Astrocyte (in vitro differentiated cells and primary cell): ENCODE results near the gene GH2. TPM values are rescaled to one million over a fixed set of nuclear protein-coding genes. Genes with fewer than 3 reads are reported as not detected.
"Not testable (repeated sequence)": the region's sequence is repeated elsewhere in the genome, so short reads cannot be mapped to it uniquely, and the experiment has no call there.

Experiments used
- DNase-seq: peaks from one replicate; pipeline ENCODE4 v3.0.0-alpha.2; 2010; ENCODE audit warnings: low read depth
- FAIRE-seq: peaks from 2 replicates; lab custom pipeline; 2011; peaks lifted over from hg19 to GRCh38; lab: Jason Lieb, UNC
- H2AFZ ChIP-seq: 2 replicates; pipeline ENCODE4 v1.6.0; 2012; ENCODE audit warnings: low read depth, low read length, inconsistent platforms
- H3K27ac ChIP-seq: 2 replicates; pipeline ENCODE4 v1.5.1; 2011; ENCODE audit warnings: low read depth, low read length, inconsistent platforms
- H3K27me3 ChIP-seq: 2 replicates; pipeline ENCODE4 v1.6.0; 2011; ENCODE audit warnings: low read length, inconsistent platforms; ENCODE audit not compliant: insufficient read depth
- H3K36me3 ChIP-seq: 2 replicates; pipeline ENCODE4 v1.5.1; 2011; ENCODE audit warnings: low read length, inconsistent platforms; ENCODE audit not compliant: insufficient read depth
- H3K4me1 ChIP-seq: 2 replicates; pipeline ENCODE4 v1.5.1; 2011; ENCODE audit warnings: low read length, inconsistent platforms; ENCODE audit not compliant: insufficient read depth
- H3K4me2 ChIP-seq: 2 replicates; pipeline ENCODE4 v1.6.0; 2012; ENCODE audit warnings: low read length, inconsistent platforms
- H3K4me3 ChIP-seq: 2 replicates; pipeline ENCODE4 v1.5.1; 2011; ENCODE audit warnings: low read depth, mild to moderate bottlenecking, low read length, inconsistent platforms; ENCODE audit not compliant: insufficient read depth
- H3K79me2 ChIP-seq: 2 replicates; pipeline ENCODE4 v1.6.0; 2012; ENCODE audit warnings: mild to moderate bottlenecking, low read length, inconsistent platforms; ENCODE audit not compliant: insufficient read depth
- H3K9ac ChIP-seq: 2 replicates; pipeline ENCODE4 v1.6.0; 2012; ENCODE audit warnings: mild to moderate bottlenecking, low read length, inconsistent platforms
- H3K9me3 ChIP-seq: 2 replicates; pipeline ENCODE4 v1.5.1; 2012; ENCODE audit warnings: low read depth, mild to moderate bottlenecking, low read length, inconsistent platforms; ENCODE audit not compliant: insufficient read depth
- H4K20me1 ChIP-seq: 2 replicates; pipeline ENCODE4 v1.6.0; 2012; ENCODE audit warnings: low read length, inconsistent platforms; ENCODE audit not compliant: insufficient read depth
- H3K27ac Mint-ChIP-seq: one replicate; pipeline ENCODE4 v1.8.0; 2021; ENCODE audit warnings: mild to moderate bottlenecking, mixed read lengths; ENCODE audit not compliant: unreplicated experiment
- H3K27me3 Mint-ChIP-seq: one replicate; pipeline ENCODE4 v1.8.0; 2021; ENCODE audit warnings: low read depth, mixed read lengths; ENCODE audit not compliant: unreplicated experiment
- H3K36me3 Mint-ChIP-seq: one replicate; pipeline ENCODE4 v1.8.0; 2021; ENCODE audit warnings: low read depth, mixed read lengths; ENCODE audit not compliant: unreplicated experiment
- H3K4me1 Mint-ChIP-seq: one replicate; pipeline ENCODE4 v1.8.0; 2021; ENCODE audit warnings: low read depth, mixed read lengths; ENCODE audit not compliant: unreplicated experiment
- H3K4me3 Mint-ChIP-seq: one replicate; pipeline ENCODE4 v1.8.0; 2021; ENCODE audit warnings: mild to moderate bottlenecking, moderate library complexity, mixed read lengths; ENCODE audit not compliant: unreplicated experiment
- H3K9me3 Mint-ChIP-seq: one replicate; pipeline ENCODE4 v1.8.0; 2021; ENCODE audit warnings: mild to moderate bottlenecking, mixed read lengths; ENCODE audit not compliant: unreplicated experiment
- CTCF ChIP-seq: IDR thresholded peaks from 2 replicates; pipeline ENCODE4 v1.5.1; 2011; ENCODE audit warnings: low read depth, mild to moderate bottlenecking, inconsistent platforms, low read length, moderate library complexity; ENCODE audit not compliant: insufficient read depth
- EZH2 ChIP-seq: IDR thresholded peaks from 2 replicates; pipeline ENCODE4 v1.6.1; 2012; ENCODE audit warnings: mild to moderate bottlenecking, low read length, inconsistent platforms; ENCODE audit not compliant: insufficient read depth
- total RNA-seq: library from RNA; stranded (reverse); gene quantifications from 2 replicates; pipeline ENCODE4 v1.2.1, GENCODE V29; 2021

Gene GH2
- total RNA-seq, 1 donor from 2014 or later, result not detected

GRCh38 chr17:63919311-63919723 is 37.6 kb upstream of the GH2 start:
- Mint-ChIP-seq H3K9me3 (no peaks in the 10 kb centered on the region), H3K27me3 (peaks cover 41% of the 10 kb centered on the region), H3K4me3 (no peak overlapping the region), H3K27ac (no peak overlapping the region), H3K36me3 (no peaks in the 10 kb centered on the region), H3K4me1 (no peaks in the 10 kb centered on the region)
- FAIRE-seq (no peak), DNase-seq (peak; percentile 11)
- Histone ChIP-seq H3K27ac (no peak overlapping the region), H3K4me1 (no peaks in the 10 kb centered on the region), H3K4me2 (no peak overlapping the region), H3K9ac (no peak overlapping the region), H3K27me3 (peaks cover 9% of the 10 kb centered on the region), H3K4me3 (no peak overlapping the region), H4K20me1 (no peaks in the 10 kb centered on the region), H3K9me3 (no peaks in the 10 kb centered on the region), H3K36me3 (no peaks in the 10 kb centered on the region), H3K79me2 (no peaks in the 10 kb centered on the region), H2AFZ (no peak overlapping the region)
- TF ChIP-seq CTCF (peak; percentile 91), EZH2 (no peak)

GRCh38 chr17:63918789-63919305 is 37.1 kb upstream of the GH2 start, which contains the start of gene GH1:
TSS of gene GH1 (minus strand) at chr17:63918839. CDS start at chr17:63918776, 63 bp downstream.
- H3K4me3 ChIP-seq, H3K79me2 ChIP-seq, DNase-seq, H3K27ac Mint-ChIP-seq, H4K20me1 ChIP-seq, FAIRE-seq, H3K9me3 Mint-ChIP-seq, H3K27ac ChIP-seq, H3K36me3 Mint-ChIP-seq, H3K9ac ChIP-seq, H3K9me3 ChIP-seq, H3K4me1 Mint-ChIP-seq, H3K36me3 ChIP-seq, H2AFZ ChIP-seq, H3K4me3 Mint-ChIP-seq, H3K4me1 ChIP-seq, H3K27me3 ChIP-seq, H3K4me2 ChIP-seq: not testable (repeated sequence)
- peaks cover 43% of the 10 kb centered on the region for H3K27me3 Mint-ChIP-seq

- Histone ChIP-seq H3K4me2 (no peak overlapping the region), H3K27ac (no peak overlapping the region), H3K4me1 (no peaks in the 10 kb centered on the region), H4K20me1 (no peaks in the 10 kb centered on the region), H3K9ac (no peak overlapping the region), H3K9me3 (no peaks in the 10 kb centered on the region), H3K4me3 (no peak overlapping the region), H3K27me3 (peaks cover 9% of the 10 kb centered on the region), H3K79me2 (no peaks in the 10 kb centered on the region), H2AFZ (no peak overlapping the region), H3K36me3 (no peaks in the 10 kb centered on the region)
- no peak overlapping the region for H3K27ac Mint-ChIP-seq
- H3K36me3 Mint-ChIP-seq, result no peaks in the 10 kb centered on the region
- H3K9me3 Mint-ChIP-seq, result no peaks in the 10 kb centered on the region
- FAIRE-seq (no peak), DNase-seq (no peak)
- no peaks in the 10 kb centered on the region for H3K4me1 Mint-ChIP-seq
- no peak overlapping the region for H3K4me3 Mint-ChIP-seq
- peaks cover 43% of the 10 kb centered on the region for H3K27me3 Mint-ChIP-seq
- TF ChIP-seq EZH2 (no peak), CTCF (no peak)
These were observed 36.6 kb upstream of the GH2 start for GRCh38 chr17:63918305-63918704.
